ENCODE results near the gene OCA2.
"Not testable (repeated sequence)": the region's sequence is repeated elsewhere in the genome, so short reads cannot be mapped to it uniquely, and the experiment has no call there.

The OCA2 gene

DNA sequence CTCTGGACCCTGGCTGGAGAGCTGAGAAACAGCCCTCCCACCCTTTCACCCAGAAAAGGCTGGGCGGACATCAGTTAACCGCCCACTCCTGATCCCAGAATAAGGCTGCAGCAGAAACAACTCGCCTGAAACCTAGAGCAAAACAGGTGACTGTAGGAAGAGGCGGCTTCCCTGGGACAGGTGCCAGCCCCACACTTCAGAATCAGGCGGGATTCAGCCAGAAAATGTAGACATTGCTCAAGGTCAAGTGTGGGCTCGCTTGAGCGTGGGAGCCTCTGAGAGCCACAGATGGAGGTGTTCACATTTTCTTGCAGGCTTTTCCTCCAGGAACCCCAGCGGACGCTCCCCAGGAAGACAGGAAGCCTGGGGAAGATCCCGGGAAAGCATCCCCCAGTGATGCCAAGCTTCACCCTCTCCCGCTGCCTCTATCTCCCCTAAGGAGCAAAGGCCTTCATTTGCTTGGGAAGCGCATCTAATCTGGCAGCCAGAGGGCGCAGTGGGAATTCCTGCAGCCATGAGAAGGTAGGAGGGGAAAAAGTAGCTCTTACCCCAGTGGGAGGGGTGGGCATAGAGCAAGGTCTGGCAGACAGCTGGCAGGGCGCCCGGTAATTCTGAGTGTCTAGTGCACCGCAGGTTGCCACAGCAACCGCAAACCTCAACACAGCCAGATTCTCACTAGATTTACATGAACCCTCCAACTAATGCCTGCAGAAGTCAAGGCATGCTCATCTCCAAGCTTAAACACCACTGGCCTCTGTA is 77.7 kb downstream of the OCA2 start:
- no peak for DNase-seq

DNA sequence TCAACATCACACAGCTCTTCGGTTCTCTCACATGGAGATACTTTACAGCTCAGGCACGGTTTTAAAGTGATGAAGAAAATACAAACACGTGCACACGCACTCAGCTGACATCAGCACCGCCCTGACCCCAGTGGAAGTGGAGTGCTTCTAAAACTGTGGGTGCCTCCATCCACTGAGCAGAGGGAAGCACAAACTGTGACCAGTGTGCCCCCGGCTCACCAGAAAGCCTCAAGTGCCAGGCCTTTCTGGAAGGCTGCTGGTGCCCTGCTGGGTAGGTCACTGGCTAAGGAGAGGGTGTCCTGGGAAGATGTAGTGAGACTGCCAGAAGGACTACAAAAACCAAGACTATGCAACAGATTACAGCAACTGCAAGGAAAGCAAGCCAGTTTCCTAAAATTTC is 78.5 kb downstream of the OCA2 start:
- no peak for DNase-seq

DNA sequence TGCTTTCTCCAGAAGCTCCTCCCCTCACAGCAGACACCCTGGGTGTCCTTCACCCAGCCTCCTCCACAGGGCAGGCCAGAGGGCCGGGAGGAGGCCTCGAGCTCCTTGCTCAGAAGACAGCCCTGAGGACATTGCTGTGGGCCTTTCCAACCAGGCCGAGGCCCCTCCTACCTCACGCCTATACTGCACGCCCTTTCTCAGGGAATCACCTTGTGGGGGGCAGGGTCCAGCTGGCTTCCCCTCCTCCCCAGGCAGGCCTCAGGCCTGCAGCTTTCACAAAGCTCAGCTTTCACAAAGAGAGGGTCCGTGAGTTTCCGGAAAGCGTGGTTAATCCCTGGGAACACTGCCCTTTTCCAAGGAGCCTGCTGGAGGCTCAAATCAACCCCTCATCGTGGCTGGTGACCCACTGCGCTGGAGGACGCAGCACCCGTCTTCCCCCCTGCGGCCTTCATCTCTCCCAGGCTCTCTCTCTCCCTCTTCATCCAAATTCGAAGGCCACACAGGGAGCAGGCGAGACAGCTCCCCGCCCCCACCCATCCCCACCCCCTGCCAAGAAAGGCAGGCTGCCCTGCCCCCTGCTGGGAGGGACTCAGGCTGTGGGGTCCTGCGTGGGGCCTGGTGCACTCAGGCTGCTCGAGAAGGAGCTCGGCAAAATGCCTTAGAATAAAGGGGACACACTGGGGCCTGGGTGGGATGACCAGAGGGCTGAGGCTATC is 79.4 kb downstream of the OCA2 start:
- DNase-seq: no peak

DNA sequence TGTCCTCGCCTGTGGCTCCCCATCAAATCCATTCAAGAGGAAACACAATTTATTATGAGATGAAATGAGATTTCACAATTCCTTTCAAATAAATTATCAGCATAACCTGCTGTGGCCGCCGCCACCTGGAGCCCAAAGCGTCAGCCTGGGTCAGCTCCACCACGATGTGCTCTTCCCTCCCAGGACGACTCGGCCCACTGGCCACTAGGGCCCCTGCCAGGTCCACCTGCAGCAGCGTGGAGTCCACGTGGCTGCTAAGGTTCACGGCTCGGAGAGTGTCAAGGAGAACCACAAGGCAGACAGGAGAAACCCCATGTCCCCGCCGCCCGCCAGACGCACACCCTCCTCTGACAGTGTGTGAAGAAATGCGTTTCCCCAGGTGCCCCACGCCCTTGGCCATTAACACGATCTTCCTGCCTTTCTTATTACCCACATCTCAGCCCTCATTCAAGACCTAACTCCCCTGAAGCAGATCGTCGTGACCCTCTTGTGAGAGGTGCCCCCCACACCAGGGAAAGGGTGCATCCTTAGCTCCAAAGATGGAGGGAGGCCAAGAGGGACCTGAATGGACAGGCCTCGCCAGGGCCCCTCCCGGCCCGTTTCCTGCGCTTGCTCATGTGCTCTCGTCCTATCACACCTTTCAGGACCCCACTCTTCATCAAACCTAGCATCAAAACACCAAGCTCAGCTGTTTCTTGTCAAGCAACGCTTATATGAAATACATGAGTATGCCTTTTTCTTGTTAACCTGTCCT is 80.6 kb downstream of the OCA2 start:
- no peak for DNase-seq

DNA sequence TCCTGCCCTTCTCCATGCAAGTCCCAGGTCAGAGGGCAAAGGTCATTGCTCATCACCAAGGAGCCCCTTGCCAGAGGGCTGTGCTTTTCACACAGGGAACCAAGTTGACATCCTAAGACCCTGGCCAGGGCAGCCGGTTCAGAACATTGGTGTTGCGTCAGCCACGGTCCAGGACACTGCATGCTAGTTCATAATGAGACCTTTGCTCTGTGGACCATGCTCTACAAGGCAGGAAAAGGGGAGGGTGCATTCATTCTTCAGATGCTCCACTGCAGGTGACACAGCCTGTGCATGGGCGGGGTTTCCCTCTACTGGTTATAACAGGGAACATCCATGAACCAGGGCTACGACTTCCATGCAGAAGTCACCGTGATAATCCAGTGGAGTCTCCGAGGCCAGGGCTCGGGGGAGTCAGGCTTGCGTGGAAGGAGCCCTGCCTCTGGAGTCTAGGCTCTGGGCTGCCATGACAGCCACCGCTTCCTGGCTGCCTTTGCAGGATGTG is 81.6 kb downstream of the OCA2 start:
- no peak for DNase-seq

DNA sequence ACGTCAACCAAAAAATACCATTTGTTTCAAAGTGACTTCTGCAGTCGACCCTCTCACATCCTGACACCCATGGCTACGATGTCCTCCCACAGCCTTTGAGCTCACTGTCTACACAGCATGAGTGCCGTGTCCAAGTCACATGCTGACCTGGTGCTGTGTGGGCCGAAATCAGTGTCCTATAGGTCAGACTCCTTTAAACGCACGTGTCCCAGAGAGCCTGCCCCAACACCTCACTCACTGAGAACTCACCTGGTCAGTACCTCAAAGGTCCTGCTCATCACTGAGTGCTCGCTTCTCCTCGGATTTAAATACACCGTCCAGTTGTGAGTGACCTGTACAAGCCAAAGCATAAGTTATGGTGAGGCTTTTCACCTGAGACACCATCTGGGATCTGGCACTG is 83.3 kb downstream of the OCA2 start:
- DNase-seq: no peak

DNA sequence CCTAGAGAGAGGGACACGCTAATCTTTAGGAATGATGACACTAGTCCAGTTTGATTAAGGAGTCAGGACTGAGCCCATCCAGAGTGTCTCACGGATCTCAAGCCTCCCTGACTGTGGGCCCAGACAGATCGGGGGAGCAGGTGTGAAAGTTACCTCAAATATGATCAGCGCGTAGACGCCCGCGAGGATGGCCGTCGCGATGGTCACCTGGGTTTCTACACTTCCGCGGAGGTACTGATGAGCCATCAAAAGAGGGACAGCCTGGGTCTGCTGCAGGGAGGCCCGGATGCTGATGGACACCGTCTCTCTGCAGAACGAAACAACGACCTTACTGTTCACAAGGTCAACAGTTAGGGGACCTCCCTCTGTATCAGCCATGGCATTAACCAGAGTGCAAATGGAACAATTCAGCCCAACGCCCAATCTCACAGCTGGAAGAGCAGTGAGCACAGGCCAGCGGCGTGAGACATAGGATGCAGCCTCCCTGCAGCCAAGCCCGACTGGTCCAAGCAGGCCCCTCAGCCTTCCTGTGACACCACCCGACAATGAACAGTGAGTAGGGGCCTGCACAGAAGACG is 84.4 kb downstream of the OCA2 start:
- DNase-seq: no peak

DNA sequence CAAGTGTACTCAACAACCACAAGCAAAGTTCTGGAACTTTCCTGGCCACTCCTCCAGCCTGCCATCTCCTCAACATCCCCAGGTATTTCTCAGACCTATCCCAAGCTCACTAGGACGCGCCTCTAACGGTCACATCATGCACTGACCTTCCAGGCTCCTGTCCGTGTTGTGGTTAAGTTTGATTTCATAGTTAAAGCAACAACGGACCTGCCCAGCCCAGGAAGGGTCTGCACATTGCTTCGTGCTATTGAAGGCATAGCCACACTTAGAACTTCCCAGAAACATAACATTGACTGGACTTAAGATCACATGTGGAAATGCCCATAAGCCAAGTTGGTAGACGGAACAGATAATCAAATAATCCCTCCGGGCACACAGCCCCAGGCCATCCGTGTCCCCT is 85.1 kb downstream of the OCA2 start:
- DNase-seq: no peak

DNA sequence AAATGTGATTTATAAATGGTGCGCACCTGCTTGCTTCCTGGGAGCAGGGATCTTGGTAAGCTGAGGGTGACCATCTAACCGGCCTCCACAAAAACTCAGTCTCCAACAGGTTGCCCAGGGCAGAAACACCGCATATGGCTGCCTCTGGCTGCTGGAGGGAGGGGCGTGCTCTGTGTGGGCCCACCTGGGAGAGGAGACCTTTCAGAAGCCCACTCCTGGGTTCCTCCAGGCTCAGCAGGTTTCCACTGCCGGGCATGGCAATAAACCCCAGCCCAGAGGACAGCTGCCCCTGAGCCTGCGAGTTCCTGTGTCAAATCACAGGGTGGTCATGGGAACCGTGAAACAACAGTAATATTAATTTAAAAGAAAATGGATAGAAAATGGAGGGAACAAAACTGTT is 85.6 kb downstream of the OCA2 start:
- no peak for DNase-seq

DNA sequence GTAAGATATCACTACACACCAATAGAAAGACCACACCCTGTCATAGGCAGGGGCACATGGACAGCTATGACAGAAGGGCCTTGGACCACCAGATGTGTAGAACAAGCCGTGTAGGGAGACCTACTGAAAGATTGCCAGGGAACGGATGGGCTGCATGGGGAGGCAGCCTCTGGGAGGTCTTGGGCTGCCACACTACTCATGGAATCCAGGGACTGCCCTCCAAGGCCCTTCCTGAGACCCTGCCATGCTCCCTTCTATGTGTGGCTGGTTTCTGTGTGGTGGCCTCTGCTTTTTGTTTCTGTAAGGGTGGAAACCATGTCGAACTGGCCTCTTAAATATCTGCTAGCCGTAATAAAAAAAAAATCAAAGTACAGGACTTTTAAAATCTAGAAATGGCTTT is 86.9 kb downstream of the OCA2 start:
- DNase-seq: no peak

DNA sequence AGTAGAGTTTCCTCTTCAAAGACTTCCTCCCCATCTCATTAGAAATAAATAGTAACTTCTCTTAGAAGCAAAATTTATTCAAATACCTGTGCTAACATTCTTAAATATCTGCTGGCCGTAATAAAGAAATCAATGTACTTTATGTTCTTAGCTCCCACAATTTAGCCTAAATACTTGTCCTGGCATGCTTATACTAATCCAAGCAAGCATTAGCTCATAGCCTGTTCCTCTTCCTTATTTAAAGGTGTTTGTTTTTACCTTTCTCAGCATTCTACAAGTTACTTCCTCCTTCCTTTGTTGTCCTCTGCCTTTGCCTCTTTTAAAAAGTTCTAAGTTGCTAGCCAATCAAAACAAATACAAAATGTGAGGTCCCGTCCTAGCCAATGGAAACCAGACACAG is 90.9 kb downstream of the OCA2 start:
- DNase-seq: not testable (repeated sequence)

DNA sequence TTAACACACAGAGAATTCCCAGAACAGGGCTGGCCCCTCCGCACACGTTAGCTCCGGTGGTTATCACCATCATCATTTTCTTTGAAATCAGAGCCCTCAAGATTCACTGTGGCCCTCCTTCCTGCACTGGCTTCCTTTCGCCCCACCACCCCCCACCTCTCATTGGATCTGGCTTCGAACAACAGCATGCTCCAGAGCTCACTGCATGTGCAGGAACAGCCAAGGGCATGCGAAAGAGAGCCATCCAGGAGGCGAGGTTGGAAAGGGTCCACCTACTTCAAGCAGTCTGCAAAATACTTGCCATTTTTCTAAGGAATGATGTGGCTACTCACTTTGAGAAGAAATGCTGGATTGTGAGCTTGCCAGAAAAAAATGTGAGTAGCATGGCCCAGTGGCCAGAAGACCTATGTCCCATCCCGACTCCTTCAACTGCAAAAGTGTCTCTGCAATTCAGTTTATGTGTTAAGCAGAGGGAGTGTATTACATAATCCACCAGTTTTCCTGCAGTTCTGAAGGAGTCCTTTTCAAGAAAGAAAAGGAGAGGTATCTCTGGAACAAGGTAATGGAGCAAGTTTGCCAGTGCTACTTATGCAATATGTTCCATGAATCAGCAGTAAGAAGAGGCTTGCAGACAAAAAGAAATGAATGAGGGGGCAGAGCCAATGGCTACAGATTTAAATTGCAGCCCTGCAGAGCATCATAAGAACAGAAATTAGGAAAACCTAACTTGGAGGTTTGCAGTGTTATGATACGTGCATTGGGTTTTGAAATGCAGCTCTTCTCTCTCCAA is 92.8 kb downstream of the OCA2 start:
- DNase-seq: no peak

DNA sequence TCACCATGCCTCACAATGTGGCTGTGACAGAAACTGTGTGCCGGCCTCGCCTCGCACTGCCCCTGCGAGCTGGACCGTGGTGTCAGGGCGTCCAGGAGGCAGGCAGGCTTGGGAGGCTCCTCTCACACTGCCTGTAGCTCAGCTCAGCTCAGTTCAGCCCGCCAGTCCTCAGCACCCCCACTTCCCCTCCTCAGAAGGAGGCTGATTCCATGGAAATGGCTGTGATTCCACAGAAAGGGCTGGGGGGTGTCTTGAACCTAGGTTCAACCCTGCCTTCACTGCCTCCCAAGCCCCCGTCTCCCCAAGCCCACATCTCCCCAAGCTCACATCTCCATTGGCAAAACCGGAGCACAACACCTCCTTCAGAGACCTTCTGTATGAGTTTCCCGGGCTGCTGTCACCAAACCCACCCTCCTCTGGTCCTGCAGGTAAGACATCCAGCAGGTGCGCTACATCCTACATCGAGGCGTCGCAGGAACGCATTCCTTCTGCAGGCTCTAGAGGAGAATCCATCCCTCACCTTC is 94.0 kb downstream of the OCA2 start:
- DNase-seq: no peak

DNA sequence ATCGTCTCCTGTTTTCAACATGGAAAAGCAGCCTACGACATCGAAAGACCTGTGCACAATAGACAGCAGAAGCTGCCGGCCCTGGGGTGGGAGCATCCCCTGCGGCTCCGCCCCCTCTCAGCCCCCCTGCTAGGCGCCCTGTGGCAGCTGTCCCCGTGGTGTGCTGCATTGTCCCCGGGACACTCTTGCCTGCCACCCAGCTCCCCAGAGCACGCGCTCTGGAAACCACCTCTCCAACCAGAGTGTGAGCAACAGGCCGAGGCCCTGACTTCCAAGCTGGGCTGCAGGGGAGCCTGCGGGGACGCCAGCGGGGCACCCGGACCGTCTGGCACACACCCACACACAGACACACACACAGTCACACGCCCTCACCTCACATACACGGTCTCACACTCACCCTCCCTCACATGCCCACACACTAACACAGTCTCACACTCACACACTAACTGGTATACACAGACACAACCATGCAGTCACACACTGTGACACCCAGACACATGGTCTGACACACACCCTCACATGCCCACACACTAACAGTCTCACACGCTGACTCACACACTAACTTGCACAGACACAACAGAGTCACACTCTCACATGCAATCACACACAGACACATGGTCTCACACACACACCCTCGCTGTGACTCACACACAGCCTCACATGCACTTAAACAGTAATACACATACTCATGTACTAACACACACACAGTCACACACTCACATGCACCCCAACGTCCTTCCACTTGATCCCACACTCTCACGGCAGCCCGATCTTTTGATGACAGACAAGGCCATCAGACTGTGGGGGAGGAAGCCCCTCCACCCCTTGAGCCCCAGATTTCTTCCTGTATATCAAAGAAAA is 94.7 kb downstream of the OCA2 start:
- no peak for DNase-seq

DNA sequence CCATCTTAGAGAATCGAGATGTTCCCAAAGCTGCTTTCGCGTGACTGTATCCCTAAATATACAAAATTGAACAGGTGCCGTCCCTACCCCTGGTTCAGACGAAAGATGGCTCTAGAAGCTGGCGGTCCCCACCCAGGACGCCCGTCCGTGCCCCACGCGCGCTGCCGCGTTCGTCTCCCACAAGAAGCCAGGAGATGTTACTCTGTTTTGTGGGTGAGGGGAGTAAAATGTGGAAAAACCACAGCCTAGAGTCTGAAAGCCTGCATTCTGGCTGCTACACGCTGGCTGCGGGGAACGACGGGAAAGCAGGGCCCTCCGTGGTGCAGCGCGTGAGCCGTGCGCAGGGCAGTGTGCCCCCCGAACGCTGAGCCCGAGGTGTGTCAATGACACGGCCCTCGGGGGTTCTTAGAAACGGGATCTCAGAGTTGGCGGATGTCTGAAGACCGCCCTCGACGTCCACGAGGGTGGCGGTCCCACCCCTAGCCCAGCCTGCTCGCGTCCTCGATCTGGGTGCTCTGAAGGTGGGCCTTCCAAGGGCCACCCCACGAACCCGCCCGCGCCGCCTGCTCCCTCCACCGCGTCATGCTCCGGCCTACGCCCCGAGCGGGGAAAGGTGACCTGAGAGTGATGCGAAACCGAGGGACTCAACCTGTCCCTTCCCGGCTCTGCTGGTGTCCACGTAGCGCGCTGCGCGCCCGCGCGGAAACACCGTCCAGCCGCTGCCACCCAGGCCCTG is 95.6 kb downstream of the OCA2 start:
- DNase-seq: no peak

DNA sequence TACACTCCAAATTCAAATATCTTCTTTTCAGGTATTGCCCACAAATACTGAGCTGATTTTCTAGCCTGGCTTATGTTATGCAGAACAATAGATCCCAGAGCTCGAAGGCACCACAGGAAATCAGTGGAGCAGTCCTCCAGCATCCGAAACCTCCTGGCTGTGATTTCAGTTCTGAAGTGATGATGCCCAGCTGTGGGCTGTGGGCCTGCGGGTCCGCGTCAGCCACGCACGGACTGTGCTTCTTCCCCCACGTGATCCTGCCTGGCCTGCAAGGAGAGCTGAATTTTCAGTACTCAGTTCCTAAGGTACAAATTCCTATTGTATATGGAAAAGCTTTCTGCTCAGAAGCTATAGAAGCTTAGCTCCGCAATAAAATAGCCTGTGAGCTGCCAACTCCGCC is 96.2 kb downstream of the OCA2 start:
- DNase-seq: no peak

DNA sequence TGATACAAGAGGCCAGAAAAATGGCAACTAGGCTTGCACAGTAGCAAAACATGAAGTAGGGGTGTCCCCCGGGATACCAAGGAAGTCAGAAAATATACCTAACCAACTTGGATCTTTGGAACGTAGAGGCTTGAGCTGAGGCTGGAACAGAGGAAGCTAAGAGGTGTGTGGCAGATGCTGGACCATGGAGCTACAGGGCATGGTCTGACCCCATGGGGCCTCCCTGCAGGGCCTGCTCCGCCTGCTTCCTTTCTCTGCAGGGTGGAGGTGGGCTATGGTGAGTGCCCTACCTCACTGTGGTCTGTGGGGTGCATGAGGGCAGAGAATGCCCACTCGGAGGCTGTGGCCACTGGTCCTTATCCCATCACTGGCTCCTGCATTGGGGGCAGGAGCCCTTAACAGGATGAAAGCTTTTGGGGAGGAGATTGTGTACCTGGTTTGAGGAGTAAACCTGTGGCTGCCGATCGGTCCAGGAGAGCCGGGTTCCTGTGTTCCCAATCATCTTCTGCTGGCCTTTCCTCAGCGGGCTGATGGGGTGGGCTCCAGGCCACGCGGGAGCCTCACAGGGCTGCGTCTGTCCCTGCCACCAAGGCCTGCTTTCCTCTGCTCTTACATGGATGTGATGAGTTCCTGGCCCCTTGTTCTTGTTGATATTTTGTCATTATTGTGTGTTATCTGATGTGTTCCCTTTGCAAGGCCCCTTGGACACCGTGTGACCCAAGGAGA is 96.8 kb downstream of the OCA2 start:
- no peak for DNase-seq

DNA sequence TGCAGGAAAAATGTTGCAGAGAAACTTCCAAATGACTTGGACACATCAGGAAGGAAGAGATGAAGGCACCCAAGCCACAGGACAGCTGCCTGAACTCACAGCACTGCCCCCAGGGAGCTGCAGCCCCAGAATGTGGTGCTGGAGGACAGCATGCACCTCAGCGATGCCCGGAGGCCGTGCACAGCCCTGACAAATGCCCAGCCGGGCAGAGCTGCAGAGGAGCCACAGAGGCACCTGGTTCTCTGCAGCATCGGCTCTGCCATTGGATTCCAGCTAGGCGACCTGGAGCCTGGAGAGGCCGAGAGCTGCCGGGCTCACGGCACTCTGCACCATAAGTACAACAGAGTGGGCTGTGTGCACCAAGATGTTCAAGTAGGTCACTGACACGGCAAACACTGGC is 97.5 kb downstream of the OCA2 start:
- DNase-seq: no peak

DNA sequence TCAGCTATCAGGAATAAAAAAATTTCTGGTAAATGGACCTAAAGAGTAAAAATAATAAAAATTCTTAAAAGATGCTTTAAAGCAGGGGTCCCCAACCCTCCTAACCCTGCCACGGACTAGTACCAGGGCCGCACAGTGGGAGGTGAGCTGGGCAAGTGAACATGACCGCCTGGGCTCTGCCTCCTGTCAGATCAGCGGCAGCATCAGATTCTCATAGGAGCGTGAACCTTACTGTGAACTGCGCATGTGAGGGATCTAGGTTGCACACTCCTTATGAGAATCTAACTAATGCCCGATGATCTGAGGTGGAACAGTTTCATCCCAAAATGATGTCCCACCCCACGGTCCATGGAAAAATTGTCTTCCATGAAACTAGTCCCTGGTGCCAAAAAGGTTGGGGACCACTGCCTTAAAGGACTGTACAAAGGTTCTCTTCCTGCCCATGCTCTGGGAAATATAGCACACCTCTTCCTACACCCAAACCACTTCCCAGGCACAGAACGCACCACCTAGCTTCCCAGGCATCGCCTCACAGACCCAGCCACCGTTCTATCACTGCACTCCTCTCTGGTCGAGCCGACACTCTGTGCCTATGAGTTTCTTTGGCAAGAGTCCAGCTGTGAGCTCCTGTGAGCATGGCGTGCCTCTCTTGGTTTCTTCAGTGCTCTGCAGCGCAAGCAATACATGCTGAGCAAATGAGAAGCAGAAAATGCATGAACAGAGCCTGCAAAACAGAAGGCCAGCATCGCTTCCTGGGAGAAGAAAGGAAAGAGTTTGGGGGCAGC is 104.9 kb downstream of the OCA2 start:
- no peak for DNase-seq

Measured in NK-92 treated with Interleukin-12 subunit alpha and Interleukin-12 subunit beta, amount 100 ng/mL, for 24 hours (cell line).